Muscle of arm (tissue), 12 donors: ENCODE measurements around the gene DNAJC13. TPM values are rescaled to one million over a fixed set of nuclear protein-coding genes. Genes with fewer than 3 reads are reported as not detected.
"Not testable (repeated sequence)": the region's sequence is repeated elsewhere in the genome, so short reads cannot be mapped to it uniquely, and the experiment has no call there.

ENCODE experiments used
- DNase-seq: peaks from one replicate; pipeline ENCODE4 v3.0.0-alpha.2; 2013
- polyA plus RNA-seq, 12 donors: library from polyadenylated mRNA; unstranded; fragments of 120-200 nt; gene quantifications; one replicate each; pipeline ENCODE4 v1.2.1, GENCODE V29; 2013; ENCODE audit not compliant: insufficient read length in 12 of 12

DNAJC13 gene
- polyA plus RNA-seq, 12 donors = 27.6 to 42.8 (median 37.8) TPM; not detected in 1

DNA sequence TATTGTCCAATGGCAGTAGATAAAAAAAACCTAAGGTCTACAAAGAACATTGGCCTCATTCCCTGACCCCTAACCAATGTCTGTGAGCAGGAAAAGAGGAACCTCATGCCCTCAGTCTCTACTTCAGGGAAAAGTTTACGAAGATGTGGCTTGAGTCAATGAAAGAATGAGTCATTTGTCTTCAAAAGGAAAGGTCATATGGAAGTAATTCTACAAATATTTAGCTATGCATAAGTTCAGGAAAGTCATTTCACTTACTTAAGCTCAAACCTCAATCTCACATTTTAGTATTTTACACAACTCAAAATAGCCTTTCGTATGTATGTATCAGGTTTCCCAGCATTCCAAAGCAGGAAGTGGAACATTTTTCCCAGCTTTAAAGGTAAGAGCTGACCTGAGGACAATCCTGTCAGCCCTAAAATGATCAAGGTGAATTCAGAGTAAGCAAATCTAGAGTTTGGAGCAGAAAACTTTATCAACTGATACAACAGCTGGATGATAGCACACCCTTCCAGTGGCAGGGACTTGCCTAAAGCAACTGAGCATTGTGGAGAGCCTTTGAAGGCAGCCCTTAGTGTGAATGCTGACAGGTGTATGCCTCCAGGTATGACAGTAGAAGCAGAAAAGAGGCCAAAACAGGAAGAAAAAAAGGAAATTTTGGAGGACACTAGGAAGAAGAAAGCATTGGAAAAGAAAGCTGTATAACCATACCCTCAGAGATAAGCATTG lies 125.9 kb downstream of the DNAJC13 start:
- peak; percentile 60 for DNase-seq

DNA sequence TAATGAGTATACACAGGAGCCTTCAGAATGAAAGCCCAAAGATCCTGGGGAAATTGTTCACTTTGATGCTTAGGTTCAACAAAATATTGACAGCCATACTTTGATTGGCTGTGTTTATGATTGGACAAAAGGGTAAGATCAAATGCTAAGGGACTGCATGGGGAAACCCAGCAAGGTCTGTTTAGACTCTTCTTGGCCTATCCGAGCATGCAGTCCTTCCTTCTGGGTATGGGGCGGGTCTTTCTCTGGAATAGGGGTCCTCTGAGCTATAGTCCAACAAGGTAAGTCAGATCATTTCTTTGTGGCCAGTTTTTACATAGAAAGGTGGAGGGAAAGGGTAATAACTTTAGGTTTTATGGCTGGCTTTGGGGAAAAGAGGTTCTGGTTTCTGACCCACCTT lies 126.8 kb downstream of the DNAJC13 start:
- no peak for DNase-seq

DNA sequence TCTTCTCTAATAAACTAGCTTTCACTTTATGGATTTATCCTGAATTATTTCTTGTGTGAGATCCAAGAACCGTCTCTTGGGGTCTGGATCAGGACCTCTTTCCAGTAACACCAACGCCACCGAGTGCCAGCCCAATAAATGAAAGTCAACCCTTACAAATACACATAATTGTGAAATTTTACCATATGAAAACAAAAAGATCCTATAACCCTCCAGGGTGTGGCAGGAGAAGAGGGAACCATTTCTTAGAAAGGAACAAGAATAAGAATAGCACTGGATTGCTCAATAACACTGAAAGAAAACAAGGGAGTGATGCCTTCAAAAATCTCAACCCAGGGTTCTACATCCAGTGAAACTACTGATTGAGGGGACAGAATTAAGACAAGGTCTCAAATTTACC lies 128.2 kb downstream of the DNAJC13 start:
- no peak for DNase-seq

DNA sequence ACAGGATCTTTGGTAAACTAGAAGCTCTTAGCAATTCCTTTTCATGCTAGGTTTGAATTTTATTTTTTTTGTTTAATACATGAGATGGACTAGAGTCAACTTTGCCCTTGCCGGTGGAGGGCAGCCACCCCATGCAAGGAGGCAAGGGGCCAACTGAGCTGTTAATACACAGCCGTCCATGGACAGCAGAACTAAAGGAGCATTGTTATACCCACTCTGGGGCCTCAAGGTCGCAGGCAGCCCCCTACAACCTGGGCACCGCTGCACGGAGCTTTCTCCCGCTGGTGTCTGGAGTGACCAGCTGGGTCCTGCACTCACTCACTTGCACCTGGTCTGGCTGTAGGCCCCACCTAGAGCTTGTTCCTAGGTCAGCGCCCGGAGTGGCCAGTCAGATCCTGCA lies 131.9 kb downstream of the DNAJC13 start:
- DNase-seq = no peak

DNA sequence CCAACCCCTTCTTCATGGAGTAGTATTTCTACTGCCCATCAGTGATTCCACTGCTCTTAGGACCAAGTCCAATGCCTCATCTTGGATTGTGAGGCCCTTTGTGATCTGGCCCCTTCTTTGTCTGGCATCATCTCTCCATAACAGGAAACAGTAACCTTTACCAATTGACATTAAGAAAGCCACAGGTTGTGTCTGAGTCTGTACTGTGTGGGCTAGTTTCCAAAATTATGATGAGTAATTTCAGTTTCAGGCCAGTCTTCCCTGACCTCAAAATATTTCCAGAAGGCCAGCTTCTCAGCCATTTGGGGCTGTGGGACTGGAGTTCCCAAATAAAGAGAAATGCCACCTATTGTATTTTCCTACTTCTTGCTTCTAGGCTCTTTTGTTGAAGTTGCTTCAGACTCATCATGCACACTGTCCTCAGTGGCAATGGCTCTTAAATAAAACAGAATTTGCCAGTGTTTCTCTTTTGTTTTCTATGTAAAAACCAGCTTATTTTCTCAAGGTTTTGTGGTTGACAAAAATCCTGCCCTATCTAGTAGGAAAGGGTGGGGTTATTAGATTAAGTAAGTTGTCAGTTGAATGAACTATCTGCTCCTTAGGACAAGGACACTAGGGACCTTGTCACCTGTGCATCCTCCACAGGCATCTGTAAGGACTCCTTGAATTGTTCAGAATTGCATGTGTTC lies 132.7 kb downstream of the DNAJC13 start:
- DNase-seq = no peak

DNA sequence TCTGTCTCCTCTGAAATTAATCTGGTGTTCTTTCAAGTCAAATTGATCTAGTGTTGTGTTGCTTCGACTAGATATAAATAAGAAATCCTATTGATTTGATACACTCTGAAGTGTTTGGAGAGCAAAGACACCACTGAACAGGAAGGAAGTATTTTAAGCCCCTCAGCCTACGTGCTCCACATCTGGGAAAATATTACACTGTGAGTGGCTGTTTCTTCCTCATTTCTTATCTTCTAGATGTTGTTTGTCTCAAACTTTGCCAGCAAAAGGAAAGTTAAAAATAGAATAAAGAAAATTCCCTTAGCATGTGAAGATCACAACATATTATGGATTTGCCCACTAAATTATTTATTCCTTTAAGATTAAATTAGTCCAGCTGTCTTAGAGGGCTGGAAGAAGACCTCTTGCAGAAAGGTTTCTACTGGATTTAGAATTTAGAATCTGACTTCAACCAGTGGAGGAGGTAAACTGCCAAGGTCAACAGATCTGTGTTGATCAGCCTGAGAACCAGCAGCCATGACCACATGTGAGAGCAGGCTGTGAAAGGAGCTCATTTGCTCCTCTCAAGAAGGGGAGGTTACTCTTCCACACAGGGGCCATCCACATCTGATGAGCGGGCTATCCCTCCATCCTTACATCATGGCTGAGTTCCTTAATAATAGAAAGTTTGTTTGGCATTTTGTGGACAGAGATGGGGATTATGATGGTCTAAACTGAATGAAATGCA lies 133.4 kb downstream of the DNAJC13 start:
- no peak for DNase-seq

DNA sequence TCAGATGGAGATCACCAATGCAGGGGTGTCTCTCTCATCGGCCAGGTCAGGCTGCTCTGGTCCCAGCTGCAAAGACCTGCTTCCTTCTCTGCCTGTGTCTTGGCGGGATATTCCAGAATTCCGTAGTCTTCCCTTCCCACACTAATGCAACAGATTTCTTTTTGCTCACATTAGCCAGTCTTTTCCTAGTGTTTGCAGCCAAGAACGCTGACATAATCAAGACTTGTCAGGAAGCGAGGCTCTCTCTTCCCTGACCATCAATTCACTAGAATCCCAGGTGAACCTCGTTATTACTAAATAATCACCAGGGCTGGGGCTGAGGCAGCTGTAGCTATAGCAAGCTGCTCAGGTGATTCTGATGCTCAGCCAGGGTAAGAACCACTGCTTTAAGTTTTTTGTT lies 136.5 kb downstream of the DNAJC13 start:
- DNase-seq = peak; percentile 88

DNA sequence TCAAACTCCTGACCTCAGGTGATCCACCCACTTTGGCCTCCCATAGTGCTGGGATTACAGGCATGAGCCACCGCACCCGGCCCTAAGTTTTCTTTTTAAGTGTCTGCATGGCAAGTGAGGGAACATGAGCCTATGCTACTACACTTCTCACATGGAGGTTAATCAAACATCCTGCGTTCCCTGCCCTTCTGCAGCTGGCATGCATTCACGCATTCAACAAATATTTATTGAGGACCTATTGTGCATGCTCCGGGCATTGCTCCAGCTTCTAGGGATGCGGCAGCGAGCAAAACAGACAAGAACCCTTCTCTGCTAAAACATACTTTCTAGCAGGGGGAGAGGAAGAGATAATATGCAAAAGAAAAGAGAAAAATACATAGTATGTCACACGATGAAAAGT lies 137.1 kb downstream of the DNAJC13 start:
- DNase-seq = no peak

DNA sequence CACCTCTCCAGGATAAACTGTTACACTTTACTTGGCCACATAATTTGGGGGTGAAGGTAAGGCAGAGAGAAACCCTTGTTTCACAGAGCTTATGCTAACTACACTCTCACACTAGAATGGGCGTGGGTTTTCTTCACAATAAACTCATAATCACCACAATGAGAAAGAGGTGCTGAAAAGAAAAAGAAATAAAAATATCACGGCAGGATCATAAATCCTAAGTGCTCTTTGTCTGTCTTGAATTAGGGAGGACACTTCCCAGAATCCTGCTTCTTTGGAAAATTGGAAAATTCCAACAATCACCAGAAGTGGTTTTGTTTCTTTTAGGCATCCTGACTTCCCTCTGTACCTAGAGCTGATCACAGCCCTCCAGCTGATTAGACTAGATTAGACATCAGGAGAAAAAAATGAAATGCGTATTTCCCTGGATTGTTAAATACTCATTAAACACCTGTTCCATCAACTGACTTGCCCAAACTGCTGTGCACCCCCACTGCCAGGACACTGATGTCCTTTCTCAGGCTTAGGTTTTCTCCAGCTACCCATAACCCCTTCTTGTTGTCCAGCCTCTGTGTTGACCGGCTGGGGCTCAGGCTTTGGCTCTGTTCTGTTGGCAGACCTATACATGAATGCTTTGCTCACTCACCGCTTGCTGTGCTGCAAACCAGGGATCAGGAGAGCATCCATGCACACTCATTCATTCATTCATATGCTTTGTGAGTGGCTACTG lies 138.2 kb downstream of the DNAJC13 start:
- no peak for DNase-seq

DNA sequence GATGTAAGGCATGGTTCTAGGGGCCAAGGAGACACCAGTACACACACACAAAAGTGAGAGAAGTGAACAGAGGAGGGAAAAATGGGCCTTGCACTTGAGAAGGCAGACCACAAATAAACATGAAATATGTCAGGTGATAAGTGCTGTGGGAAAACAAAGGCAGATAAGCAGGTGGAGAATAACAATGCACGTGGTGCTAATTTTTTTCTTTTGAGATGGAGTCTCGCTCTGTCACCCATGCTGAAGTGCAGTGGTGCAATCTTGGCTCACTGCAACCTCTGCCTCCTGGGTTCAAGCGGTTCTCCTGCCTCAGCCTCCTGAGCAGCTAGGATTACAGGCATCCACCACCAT lies 138.7 kb downstream of the DNAJC13 start:
- DNase-seq = not testable (repeated sequence)

DNA sequence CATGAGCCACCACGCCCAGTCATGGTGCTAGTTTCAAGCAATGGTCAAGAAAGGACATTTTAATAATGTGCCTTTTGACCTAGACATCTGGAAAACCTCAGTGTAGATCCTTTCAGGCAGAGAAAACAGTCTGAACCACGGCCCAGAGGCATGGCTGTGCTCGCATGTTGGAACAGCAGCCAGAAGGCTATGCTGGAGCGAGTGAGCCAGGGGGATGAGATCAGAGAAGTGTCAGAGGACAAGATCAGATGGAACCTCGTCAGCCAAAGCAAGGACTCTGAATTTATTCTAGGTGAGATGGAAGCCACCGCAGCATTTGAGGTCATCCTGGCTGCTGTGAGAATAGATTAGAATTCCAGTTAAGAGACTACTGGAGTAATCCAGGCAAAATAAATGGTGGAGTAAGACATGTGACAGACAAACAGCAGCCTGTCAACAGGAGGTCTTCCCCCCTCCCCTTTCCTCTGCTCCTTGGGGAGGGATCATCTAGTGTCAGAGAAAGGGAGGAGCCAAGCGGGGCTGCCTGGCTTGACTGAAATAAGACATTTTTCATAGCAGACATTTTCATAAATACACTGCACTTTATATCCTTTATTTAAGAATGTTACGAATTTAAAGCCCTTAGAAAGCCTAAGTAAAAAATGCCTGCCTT lies 139.3 kb downstream of the DNAJC13 start:
- DNase-seq = peak; percentile 85

DNA sequence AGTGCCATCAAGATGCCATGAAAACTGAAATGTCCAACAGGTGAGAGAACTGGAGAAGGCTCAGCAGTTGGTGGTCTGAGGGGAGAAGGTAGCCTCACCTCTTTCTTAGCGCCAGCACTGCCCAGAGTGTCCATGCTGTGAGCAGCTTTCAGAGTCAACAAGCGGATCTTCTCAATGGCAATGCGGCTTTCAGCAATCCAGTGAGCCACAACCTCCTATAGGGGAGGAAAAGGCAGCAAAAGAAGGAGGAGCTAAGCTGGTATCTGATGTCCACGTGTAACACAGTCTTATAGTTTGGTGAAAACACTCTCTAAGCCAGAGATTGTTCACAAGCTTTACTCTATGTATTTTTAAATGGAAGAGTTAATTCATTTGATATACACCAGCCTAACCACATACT lies 143.7 kb downstream of the DNAJC13 start:
- DNase-seq = no peak

DNA sequence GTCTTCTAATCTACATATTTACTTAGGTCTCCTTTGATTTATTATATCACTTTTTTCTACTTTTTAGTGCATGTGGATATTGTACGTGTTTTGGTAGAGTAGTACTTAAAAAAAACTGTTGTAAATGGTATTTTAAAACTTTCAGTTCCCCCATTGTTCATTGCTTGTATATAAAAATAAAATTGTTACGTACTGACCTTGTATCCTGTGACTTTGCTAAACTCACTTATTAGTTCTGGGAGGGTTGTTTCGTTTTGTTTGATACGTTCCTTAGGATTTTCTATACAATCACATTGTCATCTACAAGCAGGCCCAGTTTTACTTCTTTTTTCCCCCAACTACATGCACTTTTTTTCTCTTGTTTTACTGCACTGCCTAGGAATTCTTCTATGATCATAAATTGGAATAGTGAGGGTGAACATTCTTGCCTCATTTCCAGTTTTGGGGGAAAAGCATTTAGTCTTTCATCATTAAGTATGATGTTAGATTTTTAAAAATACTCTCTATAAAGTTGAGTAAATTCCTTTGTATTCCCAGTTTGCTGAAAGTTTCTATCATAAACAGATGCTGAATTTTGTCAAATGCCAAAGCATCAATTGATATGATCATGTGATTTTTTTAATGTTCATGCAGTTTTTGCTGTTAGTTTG lies 146.2 kb downstream of the DNAJC13 start:
- no peak for DNase-seq

DNA sequence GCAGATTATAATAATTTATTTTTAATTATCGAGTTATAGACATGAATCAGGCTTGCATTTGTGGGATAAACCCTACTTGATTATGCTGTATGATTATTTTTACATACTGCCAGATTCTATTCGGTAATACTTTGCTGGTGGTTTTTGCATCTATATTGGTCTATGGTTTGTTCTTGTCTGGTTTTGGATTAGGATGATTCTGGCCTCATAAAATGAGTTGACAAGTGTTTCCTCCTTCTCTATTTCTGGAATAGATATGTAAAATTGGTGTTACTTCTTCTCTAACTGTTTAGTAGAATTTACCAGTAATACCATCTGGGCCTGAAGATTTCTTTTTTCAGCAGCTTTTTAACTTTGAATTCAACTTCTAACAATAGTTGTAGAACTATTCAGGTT lies 146.8 kb downstream of the DNAJC13 start:
- no peak for DNase-seq

DNA sequence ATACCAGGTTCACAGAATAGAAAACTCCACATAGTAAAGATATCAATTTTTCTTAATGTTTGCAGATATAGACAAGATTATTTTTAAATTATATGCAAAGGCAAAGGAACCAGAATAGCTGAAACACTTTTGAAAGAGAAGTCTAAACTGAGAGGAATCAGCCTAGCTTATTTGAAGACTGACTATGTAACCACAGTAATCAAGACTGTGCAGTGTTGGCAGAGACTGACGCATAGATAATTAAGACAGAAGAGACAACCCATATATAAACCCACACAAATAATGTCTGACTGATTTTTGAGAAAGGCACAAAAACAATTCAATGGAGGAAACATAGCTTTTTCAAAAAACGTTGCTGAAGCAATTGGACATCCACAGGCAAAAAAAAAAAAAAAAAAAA lies 151.1 kb downstream of the DNAJC13 start:
- no peak for DNase-seq

DNA sequence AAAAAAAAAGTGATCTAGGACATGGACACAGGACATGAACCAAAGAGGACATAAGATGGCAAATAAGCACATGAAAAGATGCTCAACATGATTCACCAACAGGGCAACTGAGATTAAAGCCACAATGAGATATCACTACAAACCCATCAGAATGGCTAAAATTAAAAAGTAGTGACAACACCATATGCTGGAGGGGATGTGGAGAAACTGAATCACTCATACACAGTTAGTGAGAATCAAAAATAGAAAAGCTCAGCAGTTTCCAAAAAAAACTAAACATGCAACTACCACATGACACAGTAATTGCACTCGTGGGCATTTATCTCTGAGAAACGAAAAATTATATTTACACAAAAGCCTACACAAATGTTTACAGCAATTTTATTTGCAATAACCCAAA lies 151.9 kb downstream of the DNAJC13 start:
- no peak for DNase-seq

DNA sequence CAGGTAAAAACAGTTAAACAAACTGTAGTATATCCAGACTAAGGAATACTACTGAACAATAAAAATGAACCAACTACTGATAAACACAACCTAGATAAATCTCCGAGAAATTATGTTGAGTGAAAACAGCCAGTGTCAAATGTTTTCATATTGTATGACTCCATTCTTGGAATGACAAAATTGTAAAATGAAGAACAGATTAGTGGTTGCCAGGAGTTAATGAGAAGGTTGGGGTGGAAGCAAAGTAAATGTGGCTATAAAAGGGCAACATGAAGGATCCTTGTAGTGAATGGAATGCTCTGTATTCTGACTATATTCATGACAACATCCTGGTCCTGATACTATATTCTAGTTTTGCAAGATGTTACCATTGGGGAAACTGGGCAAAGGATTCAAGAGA lies 152.3 kb downstream of the DNAJC13 start:
- DNase-seq = no peak

DNA sequence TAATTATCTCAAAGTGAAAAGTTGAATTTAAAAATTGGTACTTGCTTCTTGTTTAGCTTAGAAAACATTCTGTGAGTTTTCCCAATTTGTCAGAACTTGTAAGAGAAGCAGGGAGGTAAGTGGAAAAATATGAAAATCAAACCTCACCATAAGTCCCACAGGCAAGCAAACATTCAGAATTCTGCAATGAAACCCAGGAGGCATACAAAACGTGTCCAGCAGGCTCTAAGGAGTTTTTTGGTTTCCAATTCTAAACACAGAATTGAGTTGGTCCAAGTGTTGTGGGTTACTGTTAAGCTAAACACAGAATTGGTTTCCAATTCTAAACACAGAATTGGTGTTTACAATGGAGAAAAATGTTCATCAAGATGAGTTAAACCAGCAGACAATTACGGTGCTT lies 152.7 kb downstream of the DNAJC13 start:
- DNase-seq = no peak

DNA sequence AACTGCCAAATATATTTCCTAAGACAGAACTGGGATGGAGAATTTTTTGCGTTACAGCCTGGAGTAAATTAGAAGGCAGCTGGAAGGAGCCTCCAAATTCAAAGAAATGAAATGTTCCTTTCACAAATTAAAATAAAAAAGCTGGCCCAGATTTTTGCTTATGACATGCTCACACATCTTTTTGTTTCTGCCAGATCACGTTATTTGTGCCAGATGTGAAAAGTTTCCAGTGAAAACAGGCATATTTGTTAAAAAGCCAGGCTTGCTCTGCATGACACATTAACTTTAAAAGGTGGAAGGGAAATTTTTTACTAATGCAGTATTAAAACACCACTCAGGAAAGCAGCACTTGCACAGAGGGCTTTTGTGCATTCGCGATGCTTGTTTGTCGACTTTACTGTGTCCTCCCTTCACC lies 156.5 kb downstream of the DNAJC13 start:
- DNase-seq = peak; percentile 85

DNA sequence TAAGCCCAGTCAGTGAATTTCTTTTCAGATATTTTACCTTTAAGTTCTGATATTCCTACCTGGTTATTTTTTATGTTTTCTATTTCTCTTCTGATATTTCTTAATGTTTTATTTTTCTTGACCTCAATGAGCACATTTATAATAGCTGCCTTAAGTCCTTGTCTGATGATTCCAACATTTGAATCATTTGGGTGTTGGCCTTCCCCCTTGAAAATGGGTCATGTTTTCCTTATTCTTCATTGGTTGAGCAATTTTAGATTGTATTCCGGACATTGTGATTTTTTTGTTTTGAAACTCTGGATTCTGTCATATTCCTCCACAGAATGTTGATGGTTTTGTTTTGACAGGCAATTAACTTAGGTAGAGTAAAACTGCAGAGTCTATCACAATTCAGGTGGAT lies 170.1 kb downstream of the DNAJC13 start:
- no peak for DNase-seq
